Measurements from ENCODE around the gene HORMAD1. TPM values are rescaled to one million over a fixed set of nuclear protein-coding genes. Genes with fewer than 3 reads are reported as not detected.
"Not testable (repeated sequence)": the region's sequence is repeated elsewhere in the genome, so short reads cannot be mapped to it uniquely, and the experiment has no call there.

HORMAD1 gene
- total RNA-seq, 1 experiment from 2014 or later, result not detected

- H3K36me3 Mint-ChIP-seq (ENCODE audit: insufficient read depth, unreplicated experiment), result peaks cover 78% of the 10 kb centered on the region
Observed at GRCh38 chr1:150663321-150663720, 57.4 kb downstream of the HORMAD1 start.

DNA sequence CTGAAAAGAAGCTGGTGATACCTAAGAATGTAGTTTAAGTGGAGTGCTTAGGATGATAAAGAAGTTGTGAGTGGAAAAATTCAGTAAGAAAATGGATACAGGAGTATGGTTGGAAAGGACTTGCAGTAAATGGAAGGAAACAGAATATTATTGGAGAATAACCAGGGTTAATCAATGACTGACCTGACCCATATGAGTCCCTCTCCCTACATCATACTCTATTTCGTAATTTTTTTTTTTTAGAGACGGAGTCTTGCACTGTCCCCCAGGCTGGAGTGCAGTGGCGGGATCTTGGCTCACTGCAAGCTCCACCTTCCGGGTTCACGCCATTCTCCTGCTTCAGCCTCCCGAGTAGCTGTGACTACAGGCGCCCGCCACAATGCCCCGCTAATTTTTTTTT lies 57.9 kb downstream of the HORMAD1 start:
- Mint-ChIP-seq H3K9me3 (ENCODE audit: unreplicated experiment) (no peaks in the 10 kb centered on the region), H3K4me1 (ENCODE audit: insufficient read depth, unreplicated experiment) (peaks cover 15% of the 10 kb centered on the region), H3K36me3 (ENCODE audit: insufficient read depth, unreplicated experiment) (peaks cover 81% of the 10 kb centered on the region), H3K27me3 (ENCODE audit: insufficient read depth, unreplicated experiment) (no peaks in the 10 kb centered on the region), H3K27ac (ENCODE audit: low read depth, unreplicated experiment) (no peak overlapping the region), H3K4me3 (ENCODE audit: unreplicated experiment) (no peak overlapping the region)
- intact Hi-C loops (cut with micrococcal nuclease), result no loop called here
- POLR2A ChIA-PET, result interaction anchor here (0.6 to 9.8 kb wide), 8 partner anchors 16 to 786 kb away, joined by 3 to 54 read pairs (median 4); partner anchors contain the start of gene ENSA
- BruUV-seq (replicated peaks), result no TSS peak
- DNase-seq (ENCODE audit: unreplicated experiment), result no peak
- CTCF ChIA-PET, result interaction anchor here (0.6 to 1.4 kb wide), 4 partner anchors 10 to 165 kb away, joined by 3 to 5 read pairs (median 4); no protein-coding TSS in a partner anchor
- TF ChIP-seq, protein P1, sequence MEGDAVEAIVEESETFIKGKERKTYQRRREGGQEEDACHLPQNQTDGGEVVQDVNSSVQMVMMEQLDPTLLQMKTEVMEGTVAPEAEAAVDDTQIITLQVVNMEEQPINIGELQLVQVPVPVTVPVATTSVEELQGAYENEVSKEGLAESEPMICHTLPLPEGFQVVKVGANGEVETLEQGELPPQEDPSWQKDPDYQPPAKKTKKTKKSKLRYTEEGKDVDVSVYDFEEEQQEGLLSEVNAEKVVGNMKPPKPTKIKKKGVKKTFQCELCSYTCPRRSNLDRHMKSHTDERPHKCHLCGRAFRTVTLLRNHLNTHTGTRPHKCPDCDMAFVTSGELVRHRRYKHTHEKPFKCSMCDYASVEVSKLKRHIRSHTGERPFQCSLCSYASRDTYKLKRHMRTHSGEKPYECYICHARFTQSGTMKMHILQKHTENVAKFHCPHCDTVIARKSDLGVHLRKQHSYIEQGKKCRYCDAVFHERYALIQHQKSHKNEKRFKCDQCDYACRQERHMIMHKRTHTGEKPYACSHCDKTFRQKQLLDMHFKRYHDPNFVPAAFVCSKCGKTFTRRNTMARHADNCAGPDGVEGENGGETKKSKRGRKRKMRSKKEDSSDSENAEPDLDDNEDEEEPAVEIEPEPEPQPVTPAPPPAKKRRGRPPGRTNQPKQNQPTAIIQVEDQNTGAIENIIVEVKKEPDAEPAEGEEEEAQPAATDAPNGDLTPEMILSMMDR (IDR thresholded peaks at IDR 0.05; ENCODE audit: unreplicated experiment), result no peak

More at GRCh38 chr1:150663321-150663720, 57.4 kb downstream of the HORMAD1 start:
- Mint-ChIP-seq H3K4me1 (ENCODE audit: insufficient read depth, unreplicated experiment) (peaks cover 19% of the 10 kb centered on the region), H3K9me3 (ENCODE audit: unreplicated experiment) (no peaks in the 10 kb centered on the region), H3K27me3 (ENCODE audit: insufficient read depth, unreplicated experiment) (no peaks in the 10 kb centered on the region), H3K4me3 (ENCODE audit: unreplicated experiment) (no peak overlapping the region), H3K27ac (ENCODE audit: low read depth, unreplicated experiment) (no peak overlapping the region)
- intact Hi-C loops (cut with micrococcal nuclease), result no loop called here
- no peak for DNase-seq (ENCODE audit: unreplicated experiment)
- TF ChIP-seq, protein P1 (IDR thresholded peaks at IDR 0.05; ENCODE audit: unreplicated experiment), result no peak
- no TSS peak for BruUV-seq (replicated peaks)
- ChIA-PET POLR2A (interaction anchor here (0.6 to 9.8 kb wide), 6 partner anchors 16 to 786 kb away, joined by 3 to 54 read pairs (median 5); partner anchors contain the start of gene ENSA), CTCF (interaction anchor here (0.6 to 1.4 kb wide), 2 partner anchors 10 to 22 kb away, joined by 3 to 5 read pairs; no protein-coding TSS in a partner anchor)

DNA sequence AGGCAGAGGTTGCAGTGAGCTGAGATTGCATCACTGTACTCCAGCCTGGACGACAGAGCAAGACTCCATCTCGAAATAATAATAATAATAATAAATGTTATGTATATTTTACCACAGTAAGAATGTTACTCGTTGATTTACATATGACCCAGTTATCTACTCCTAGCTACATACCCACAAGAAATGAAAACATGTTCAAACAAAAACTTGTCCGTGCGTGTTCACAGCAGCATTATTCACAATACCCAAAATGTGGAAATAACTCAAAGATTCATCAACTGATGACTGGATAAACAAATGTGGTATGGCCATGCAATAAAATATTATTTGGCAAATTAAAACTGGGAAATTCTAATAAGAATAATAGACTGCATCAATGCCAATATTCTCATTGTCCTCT lies 59.5 kb downstream of the HORMAD1 start:
- TF ChIP-seq, protein P1 (IDR thresholded peaks at IDR 0.05; ENCODE audit: unreplicated experiment), result no peak
- BruUV-seq (replicated peaks), result no TSS peak
- ChIA-PET CTCF (interaction anchor here (0.6 to 1.5 kb wide), 6 partner anchors 31 to 420 kb away, joined by 3 to 5 read pairs (median 4); partner anchors contain the start of gene GOLPH3L), POLR2A (interaction anchor here (0.5 to 9.8 kb wide), 15 partner anchors 10 to 394 kb away, joined by 3 to 54 read pairs (median 6); partner anchors contain the start of genes ENSA and GOLPH3L)
- peak; percentile 46 for DNase-seq (ENCODE audit: unreplicated experiment)
- Mint-ChIP-seq H3K27ac (ENCODE audit: low read depth, unreplicated experiment) (peak overlapping the region; percentile 65), H3K9me3 (ENCODE audit: unreplicated experiment) (no peaks in the 10 kb centered on the region), H3K27me3 (ENCODE audit: insufficient read depth, unreplicated experiment) (no peaks in the 10 kb centered on the region), H3K4me3 (ENCODE audit: unreplicated experiment) (no peak overlapping the region), H3K4me1 (ENCODE audit: insufficient read depth, unreplicated experiment) (peaks cover 13% of the 10 kb centered on the region), H3K36me3 (ENCODE audit: insufficient read depth, unreplicated experiment) (peaks cover 80% of the 10 kb centered on the region)
- intact Hi-C loops (cut with micrococcal nuclease), result no loop called here

DNA sequence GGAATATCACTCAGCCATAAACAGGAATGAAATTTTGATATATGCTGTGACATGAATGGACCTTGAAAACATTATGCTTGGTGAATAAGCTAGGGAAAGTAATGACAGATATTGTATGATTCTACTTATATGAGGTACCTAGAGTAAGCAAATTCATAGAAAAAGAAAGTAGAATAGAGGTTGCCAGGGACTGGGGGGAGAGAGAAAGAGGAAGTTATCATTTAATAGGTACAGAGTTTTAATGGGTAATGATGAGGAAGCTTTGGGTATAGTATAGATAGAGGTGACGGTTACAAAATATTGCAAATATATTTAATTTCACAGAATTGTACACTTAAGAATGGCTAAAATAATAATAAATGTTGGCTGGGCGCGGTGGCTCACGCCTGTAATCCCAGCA lies 60.1 kb downstream of the HORMAD1 start:
- no peak for DNase-seq (ENCODE audit: unreplicated experiment)

DNA sequence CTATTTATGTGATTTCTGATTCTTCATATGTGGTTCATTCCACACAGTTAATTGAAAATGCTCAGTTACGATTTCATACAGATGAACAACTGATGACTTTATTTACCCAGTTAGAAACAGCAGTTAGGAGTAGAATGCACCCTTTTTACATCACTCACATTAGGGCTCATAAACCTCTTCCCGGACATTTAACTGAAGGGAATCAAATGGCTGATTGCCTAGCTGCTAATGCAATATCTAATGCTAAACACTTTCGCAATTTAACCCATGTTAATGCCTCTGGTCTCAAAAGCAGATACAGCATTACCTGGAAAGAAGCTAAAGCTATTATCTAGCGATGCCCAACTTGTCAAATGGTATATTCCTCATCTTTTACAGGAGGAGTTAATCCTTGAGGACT lies 63.6 kb downstream of the HORMAD1 start:
- intact Hi-C loops (cut with micrococcal nuclease); H3K27me3 Mint-ChIP-seq (ENCODE audit: insufficient read depth, unreplicated experiment); DNase-seq (ENCODE audit: unreplicated experiment); H3K27ac Mint-ChIP-seq (ENCODE audit: low read depth, unreplicated experiment); H3K9me3 Mint-ChIP-seq (ENCODE audit: unreplicated experiment); BruUV-seq (replicated peaks); H3K4me3 Mint-ChIP-seq (ENCODE audit: unreplicated experiment): not testable (repeated sequence)
- Mint-ChIP-seq H3K4me1 (ENCODE audit: insufficient read depth, unreplicated experiment) (peaks cover 13% of the 10 kb centered on the region), H3K36me3 (ENCODE audit: insufficient read depth, unreplicated experiment) (peaks cover 78% of the 10 kb centered on the region)
- POLR2A ChIA-PET, result interaction anchor here (0.7 to 9.8 kb wide), 12 partner anchors 10 to 751 kb away, joined by 3 to 54 read pairs (median 6); partner anchors contain the start of genes ENSA, GOLPH3L and MCL1
- CTCF ChIA-PET, result interaction anchor here (0.6 to 1.6 kb wide), 6 partner anchors 30 to 102 kb away, joined by 3 to 6 read pairs (median 4); no protein-coding TSS in a partner anchor

More for the DNA sequence above, 60.1 kb downstream of the HORMAD1 start:
- Mint-ChIP-seq H3K27ac (ENCODE audit: low read depth, unreplicated experiment) (peak overlapping the region; percentile 65), H3K27me3 (ENCODE audit: insufficient read depth, unreplicated experiment) (no peaks in the 10 kb centered on the region), H3K9me3 (ENCODE audit: unreplicated experiment) (no peaks in the 10 kb centered on the region), H3K36me3 (ENCODE audit: insufficient read depth, unreplicated experiment) (peaks cover 80% of the 10 kb centered on the region), H3K4me3 (ENCODE audit: unreplicated experiment) (no peak overlapping the region), H3K4me1 (ENCODE audit: insufficient read depth, unreplicated experiment) (peaks cover 13% of the 10 kb centered on the region)
- ChIA-PET POLR2A (interaction anchor here (0.5 to 9.8 kb wide), 12 partner anchors 9 to 98 kb away, joined by 3 to 54 read pairs (median 6); partner anchors contain the start of genes ENSA and GOLPH3L), CTCF (interaction anchor here (0.6 to 1.5 kb wide), 5 partner anchors 30 to 262 kb away, joined by 3 to 5 read pairs (median 3); partner anchors contain the start of gene GOLPH3L)
- TF ChIP-seq, protein P1 (IDR thresholded peaks at IDR 0.05; ENCODE audit: unreplicated experiment), result no peak
- BruUV-seq (replicated peaks), result no TSS peak
- intact Hi-C loops (cut with micrococcal nuclease), result no loop called here

GRCh38 chr1:150654635-150655034 lies 66.1 kb downstream of the HORMAD1 start:
- H3K9me3 Mint-ChIP-seq (ENCODE audit: unreplicated experiment); H3K4me3 Mint-ChIP-seq (ENCODE audit: unreplicated experiment); H3K4me1 Mint-ChIP-seq (ENCODE audit: insufficient read depth, unreplicated experiment); BruUV-seq (replicated peaks); intact Hi-C loops (cut with micrococcal nuclease); H3K27me3 Mint-ChIP-seq (ENCODE audit: insufficient read depth, unreplicated experiment); DNase-seq (ENCODE audit: unreplicated experiment); H3K27ac Mint-ChIP-seq (ENCODE audit: low read depth, unreplicated experiment): not testable (repeated sequence)
- ChIA-PET POLR2A (interaction anchor here (0.5 to 9.8 kb wide), 4 partner anchors 13 to 1978 kb away, joined by 3 to 54 read pairs (median 3); partner anchors contain the start of genes ENSA and MCL1), CTCF (interaction anchor here (0.6 to 1.1 kb wide), 2 partner anchors 13 to 94 kb away, joined by 3 read pairs; no protein-coding TSS in a partner anchor)
- H3K36me3 Mint-ChIP-seq (ENCODE audit: insufficient read depth, unreplicated experiment), result peaks cover 77% of the 10 kb centered on the region
